ENCODE data around the gene TMEM9.

- TF ChIP-seq CTCF (IDR thresholded peaks at IDR 0.05) = no peak
- no peak for TF ChIP-seq POLR2AphosphoS5 (IDR thresholded peaks at IDR 0.05)
- no peak for TF ChIP-seq EP300 (IDR thresholded peaks at IDR 0.05)
Observed at GRCh38 chr1:201147396-201148015, 6.8 kb downstream of the TMEM9 start.
